ENCODE measurements around the gene PCGF3.
"Not testable (repeated sequence)": the region's sequence is repeated elsewhere in the genome, so short reads cannot be mapped to it uniquely, and the experiment has no call there.

DNA sequence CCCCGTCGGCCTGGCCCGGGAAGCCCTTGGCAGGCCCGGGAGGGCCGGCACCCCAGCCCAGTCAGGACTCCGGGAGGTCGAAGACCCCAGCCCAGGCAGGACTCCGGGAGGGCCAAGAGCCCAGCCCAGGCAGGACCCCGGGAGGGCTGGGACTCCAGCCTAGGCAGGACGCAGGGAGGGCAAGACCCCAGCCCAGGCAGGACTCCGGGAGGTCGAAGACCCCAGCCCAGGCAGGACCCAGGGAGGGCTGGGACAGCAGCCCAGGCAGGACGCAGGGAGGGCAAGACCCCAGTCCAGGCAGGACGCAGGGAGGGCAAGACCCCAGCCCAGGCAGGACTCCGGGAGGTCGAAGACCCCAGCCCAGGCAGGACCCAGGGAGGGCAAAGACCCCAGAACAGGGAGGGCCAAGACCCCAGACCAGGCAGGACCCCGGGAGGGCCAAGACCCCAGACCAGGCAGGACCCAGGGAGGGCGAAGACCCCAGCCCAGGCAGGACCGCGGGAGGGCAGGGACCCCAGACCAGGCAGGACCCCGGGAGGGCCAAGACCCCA lies 526 bp downstream of the PCGF3 start:
- TF ChIP-seq, protein P1, sequence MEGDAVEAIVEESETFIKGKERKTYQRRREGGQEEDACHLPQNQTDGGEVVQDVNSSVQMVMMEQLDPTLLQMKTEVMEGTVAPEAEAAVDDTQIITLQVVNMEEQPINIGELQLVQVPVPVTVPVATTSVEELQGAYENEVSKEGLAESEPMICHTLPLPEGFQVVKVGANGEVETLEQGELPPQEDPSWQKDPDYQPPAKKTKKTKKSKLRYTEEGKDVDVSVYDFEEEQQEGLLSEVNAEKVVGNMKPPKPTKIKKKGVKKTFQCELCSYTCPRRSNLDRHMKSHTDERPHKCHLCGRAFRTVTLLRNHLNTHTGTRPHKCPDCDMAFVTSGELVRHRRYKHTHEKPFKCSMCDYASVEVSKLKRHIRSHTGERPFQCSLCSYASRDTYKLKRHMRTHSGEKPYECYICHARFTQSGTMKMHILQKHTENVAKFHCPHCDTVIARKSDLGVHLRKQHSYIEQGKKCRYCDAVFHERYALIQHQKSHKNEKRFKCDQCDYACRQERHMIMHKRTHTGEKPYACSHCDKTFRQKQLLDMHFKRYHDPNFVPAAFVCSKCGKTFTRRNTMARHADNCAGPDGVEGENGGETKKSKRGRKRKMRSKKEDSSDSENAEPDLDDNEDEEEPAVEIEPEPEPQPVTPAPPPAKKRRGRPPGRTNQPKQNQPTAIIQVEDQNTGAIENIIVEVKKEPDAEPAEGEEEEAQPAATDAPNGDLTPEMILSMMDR (IDR thresholded peaks at IDR 0.05): not testable (repeated sequence)
- not testable (repeated sequence) for TF ChIP-seq POLR2A (IDR thresholded peaks at IDR 0.05)

Data from right lobe of liver (tissue), 4 donors.